Stimulated activated naive CD8-positive, alpha-beta T cell treated with anti-CD3 and anti-CD28 coated beads, Interleukin-15, Interleukin-2, amounts not matched to agents 100 ng/mL and 50 ng/mL, for 24 hours (primary cell): ENCODE data around the gene HYCC2.
"Not testable (repeated sequence)": the region's sequence is repeated elsewhere in the genome, so short reads cannot be mapped to it uniquely, and the experiment has no call there.

Experiments
- H3K27ac Mint-ChIP-seq: one replicate; pipeline ENCODE4 v1.8.0; 2021; ENCODE audit warnings: mild to moderate bottlenecking, mixed read lengths
- H3K27me3 Mint-ChIP-seq: one replicate; pipeline ENCODE4 v1.8.0; 2021; ENCODE audit warnings: mixed read lengths
- H3K36me3 Mint-ChIP-seq: one replicate; pipeline ENCODE4 v1.8.0; 2021; ENCODE audit warnings: low read depth, mixed read lengths
- H3K4me1 Mint-ChIP-seq: one replicate; pipeline ENCODE4 v1.8.0; 2021; ENCODE audit warnings: low read depth, mixed read lengths
- H3K4me3 Mint-ChIP-seq: one replicate; pipeline ENCODE4 v1.8.0; 2021; ENCODE audit warnings: mild to moderate bottlenecking, mixed read lengths
- H3K9me3 Mint-ChIP-seq: one replicate; pipeline ENCODE4 v1.8.0; 2021; ENCODE audit warnings: mixed read lengths

Gene HYCC2

DNA sequence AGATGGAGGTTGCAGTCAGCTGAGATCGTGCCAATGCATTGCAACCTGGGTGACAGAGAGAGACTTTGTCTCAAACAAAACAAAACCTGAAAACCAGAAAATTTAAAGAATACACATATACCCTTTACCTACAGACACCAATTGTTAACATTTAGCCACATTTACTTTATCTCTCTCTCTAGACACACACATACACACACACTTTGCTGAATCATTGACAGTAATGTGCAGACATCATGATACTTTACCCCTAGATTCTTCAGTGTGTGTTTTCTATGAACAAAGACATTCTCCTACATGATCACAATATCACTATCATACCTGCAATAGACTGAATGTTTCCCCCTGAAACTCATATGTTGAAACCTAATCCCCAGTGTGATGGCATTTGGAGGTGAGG, 34.3 kb upstream of the HYCC2 start:
- Mint-ChIP-seq H3K36me3 (peaks cover 5% of the 10 kb centered on the region), H3K4me1 (no peaks in the 10 kb centered on the region), H3K9me3 (peaks cover 3% of the 10 kb centered on the region), H3K27me3 (no peaks in the 10 kb centered on the region), H3K27ac (no peak overlapping the region), H3K4me3 (no peak overlapping the region)

DNA sequence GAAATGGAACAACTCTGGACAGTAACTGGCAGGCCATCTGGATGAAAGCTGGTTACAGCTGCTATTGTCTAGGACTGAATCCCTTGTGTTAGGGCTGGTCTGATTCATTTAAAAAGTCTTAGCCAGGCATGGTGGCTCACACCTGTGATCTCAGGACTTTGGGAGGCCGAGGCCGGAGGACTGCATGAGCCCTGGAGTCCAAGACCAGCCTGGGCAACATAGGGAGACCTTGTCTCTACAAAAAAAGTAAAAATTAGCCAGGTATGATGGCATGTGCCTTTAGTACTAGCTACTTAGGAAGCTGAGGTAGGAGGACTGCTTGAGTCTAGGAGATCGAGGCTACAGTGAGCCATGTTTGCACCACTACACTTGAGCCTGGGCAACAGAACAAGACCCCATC, 29.0 kb upstream of the HYCC2 start:
- H3K4me3 Mint-ChIP-seq = no peak overlapping the region
- no peaks in the 10 kb centered on the region for H3K9me3 Mint-ChIP-seq
- no peaks in the 10 kb centered on the region for H3K27me3 Mint-ChIP-seq

DNA sequence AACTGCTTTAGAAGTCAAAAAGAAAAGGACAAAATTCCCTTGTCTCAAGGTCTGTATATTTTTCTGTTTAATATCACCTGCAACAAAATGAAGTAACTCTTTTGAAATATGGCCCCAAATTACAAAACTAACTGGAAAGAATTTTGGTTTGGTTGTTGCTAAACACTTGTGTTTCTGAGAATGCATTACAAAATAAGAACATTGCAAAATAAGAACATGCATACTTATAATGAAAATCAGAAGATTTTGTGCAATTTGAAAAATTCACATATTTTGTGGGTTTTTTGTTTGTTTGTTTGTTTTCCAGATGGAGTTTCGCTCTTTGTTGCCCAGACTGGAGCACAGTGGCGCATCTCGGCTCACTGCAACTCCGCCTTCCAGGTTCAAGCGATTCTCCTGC, 22.1 kb upstream of the HYCC2 start:
- Mint-ChIP-seq H3K9me3 (no peaks in the 10 kb centered on the region), H3K4me1 (no peaks in the 10 kb centered on the region), H3K27me3 (no peaks in the 10 kb centered on the region), H3K4me3 (no peak overlapping the region), H3K27ac (no peak overlapping the region), H3K36me3 (peaks cover 10% of the 10 kb centered on the region)

More for the DNA sequence above, 29.0 kb upstream of the HYCC2 start:
- Mint-ChIP-seq H3K36me3 (no peaks in the 10 kb centered on the region), H3K27ac (no peak overlapping the region), H3K4me1 (no peaks in the 10 kb centered on the region)

DNA sequence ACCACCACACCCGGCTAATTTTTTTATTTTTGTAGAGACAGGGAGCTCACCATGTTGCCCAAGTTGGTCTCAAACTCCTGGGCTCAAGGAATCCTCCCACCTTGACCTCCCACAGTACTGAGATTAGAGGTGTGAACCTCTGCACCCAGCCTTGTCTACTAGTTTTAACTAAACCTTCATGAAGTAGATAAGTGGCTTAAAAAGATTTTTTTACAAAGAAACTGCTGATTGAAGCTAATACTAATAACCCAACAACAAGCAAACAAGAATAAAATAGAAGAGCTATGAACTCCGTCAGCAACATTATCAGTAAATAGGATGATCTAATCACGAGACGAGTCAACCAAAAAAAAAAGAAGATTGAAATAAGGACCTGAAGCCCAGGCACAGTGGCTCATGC, 19.1 kb upstream of the HYCC2 start:
- Mint-ChIP-seq H3K36me3 (peaks cover 33% of the 10 kb centered on the region), H3K27ac (no peak overlapping the region), H3K4me1 (no peaks in the 10 kb centered on the region), H3K4me3 (no peak overlapping the region), H3K9me3 (no peaks in the 10 kb centered on the region), H3K27me3 (no peaks in the 10 kb centered on the region)

DNA sequence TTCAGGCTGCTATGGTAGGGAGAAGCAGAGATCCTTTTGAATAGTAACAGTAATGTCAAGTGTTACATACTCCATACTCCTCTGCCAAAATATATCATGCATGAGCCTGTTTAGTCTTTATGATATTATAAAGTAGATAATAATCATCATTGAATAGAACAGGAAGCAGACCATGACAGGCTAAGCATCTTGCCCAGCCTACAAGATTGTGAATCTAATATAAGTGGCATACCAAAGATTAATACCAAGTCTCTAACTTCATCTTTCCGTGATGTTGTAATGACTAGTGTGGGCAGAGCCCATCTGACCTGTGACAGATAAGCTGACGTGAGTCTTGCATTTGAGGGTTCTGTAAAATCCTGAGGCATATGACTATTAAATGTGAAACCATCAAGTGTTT, 13.4 kb upstream of the HYCC2 start:
- peaks cover 8% of the 10 kb centered on the region for H3K4me1 Mint-ChIP-seq

DNA sequence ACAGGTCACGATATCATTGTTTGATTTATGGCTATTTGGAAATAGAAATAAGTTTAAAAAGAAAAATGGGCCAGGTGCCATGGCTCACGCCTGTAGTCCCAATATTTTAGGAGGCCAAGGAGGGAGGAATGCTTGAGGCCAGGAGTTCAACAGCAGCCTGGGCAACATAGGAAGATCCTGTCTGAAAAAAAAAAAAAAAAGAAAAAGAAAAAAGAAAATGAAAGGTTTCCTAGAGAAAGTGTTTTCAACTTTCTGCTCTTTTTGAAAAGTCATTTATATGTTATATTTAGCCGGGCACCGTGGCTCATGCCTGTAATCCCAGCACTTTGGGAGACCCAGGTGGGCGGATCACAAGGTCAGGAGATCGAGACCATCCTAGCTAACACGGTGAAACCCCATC, 3.5 kb upstream of the HYCC2 start:
- H3K36me3 Mint-ChIP-seq = peaks cover 18% of the 10 kb centered on the region
- no peaks in the 10 kb centered on the region for H3K9me3 Mint-ChIP-seq
- no peak overlapping the region for H3K4me3 Mint-ChIP-seq
- H3K27ac Mint-ChIP-seq = no peak overlapping the region
- peaks cover 41% of the 10 kb centered on the region for H3K4me1 Mint-ChIP-seq
- H3K27me3 Mint-ChIP-seq = no peaks in the 10 kb centered on the region

More for the DNA sequence above, 13.4 kb upstream of the HYCC2 start:
- H3K36me3 Mint-ChIP-seq = peaks cover 54% of the 10 kb centered on the region
- peak overlapping the region; percentile 18 for H3K27ac Mint-ChIP-seq
- no peaks in the 10 kb centered on the region for H3K27me3 Mint-ChIP-seq
- no peaks in the 10 kb centered on the region for H3K9me3 Mint-ChIP-seq
- H3K4me3 Mint-ChIP-seq = no peak overlapping the region

DNA sequence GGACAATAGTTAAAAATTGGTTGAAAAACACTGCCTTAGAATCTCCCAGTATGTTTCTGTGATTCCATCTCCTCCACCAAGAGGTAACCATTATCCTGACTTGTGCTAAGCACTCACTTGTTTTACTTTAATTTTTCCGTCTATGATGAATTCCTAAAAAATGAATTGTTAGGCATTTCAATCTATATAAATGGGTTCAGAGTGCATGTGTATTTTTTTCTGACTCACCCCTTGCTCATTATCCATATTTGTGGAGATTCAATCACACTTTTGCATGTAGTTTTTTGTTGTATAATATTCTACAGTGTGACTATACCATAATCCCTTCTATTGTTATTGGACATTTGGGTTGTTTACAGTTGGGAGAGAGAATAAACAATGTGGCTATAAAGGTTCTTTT, 1.6 kb upstream of the HYCC2 start:
- H3K27ac Mint-ChIP-seq = peak overlapping the region; percentile 38

DNA sequence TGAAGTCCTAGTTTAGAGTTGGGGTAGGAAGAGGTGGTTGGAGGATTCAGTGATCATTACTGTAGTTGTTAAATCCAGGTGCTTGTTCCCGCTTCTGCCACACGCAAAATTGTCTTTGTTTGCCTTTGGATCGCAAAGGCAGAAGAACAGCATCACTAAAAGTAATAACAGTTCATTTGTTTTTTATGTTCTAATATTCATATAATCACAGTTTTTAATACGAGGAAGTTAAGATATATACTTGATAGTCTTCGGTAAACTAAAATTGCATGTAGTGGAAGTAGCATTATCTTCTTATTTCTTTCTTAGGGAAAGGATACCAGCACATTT, 695 bp upstream of the HYCC2 start:
- H3K27ac Mint-ChIP-seq = peak overlapping the region; percentile 91
- H3K36me3 Mint-ChIP-seq = peaks cover 11% of the 10 kb centered on the region
- H3K9me3 Mint-ChIP-seq = no peaks in the 10 kb centered on the region
- H3K4me3 Mint-ChIP-seq = peak overlapping the region; percentile 96
- H3K4me1 Mint-ChIP-seq = peaks cover 66% of the 10 kb centered on the region
- H3K27me3 Mint-ChIP-seq = no peaks in the 10 kb centered on the region

More for the DNA sequence above, 1.6 kb upstream of the HYCC2 start:
- Mint-ChIP-seq H3K27me3 (no peaks in the 10 kb centered on the region), H3K4me1 (peaks cover 59% of the 10 kb centered on the region), H3K9me3 (no peaks in the 10 kb centered on the region), H3K4me3 (peak overlapping the region; percentile 96), H3K36me3 (peaks cover 11% of the 10 kb centered on the region)

DNA sequence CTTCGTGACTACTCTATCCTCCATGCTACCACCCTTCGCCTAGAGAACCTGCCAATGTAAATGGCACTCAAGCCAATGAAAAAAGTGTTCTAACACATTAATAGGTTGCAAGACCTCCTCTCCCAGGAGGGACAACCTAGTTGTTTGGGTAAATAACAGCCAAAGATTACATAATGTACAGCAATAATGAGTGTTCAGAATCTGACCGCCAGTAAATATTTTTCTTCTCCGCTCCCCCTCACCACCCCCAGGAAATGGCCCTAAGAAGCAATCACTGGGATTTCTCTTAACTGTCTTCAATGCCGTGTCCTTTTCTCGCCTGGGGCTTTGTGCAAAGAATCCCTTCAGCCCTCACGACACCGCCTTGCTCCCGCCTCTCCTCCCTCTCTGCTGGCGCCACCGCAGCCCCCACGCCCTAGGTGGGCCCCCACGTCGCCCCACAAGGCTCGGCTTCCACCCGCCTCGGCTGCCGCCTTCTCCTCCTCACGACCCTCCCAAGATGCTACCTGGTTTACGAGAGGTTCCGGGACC, 458 bp downstream of the HYCC2 start:
- peak overlapping the region; percentile 96 for H3K4me3 Mint-ChIP-seq
- H3K36me3 Mint-ChIP-seq = peaks cover 11% of the 10 kb centered on the region
- H3K27me3 Mint-ChIP-seq = no peaks in the 10 kb centered on the region
- peaks cover 74% of the 10 kb centered on the region for H3K4me1 Mint-ChIP-seq
- H3K9me3 Mint-ChIP-seq = no peaks in the 10 kb centered on the region
- peak overlapping the region; percentile 91 for H3K27ac Mint-ChIP-seq

DNA sequence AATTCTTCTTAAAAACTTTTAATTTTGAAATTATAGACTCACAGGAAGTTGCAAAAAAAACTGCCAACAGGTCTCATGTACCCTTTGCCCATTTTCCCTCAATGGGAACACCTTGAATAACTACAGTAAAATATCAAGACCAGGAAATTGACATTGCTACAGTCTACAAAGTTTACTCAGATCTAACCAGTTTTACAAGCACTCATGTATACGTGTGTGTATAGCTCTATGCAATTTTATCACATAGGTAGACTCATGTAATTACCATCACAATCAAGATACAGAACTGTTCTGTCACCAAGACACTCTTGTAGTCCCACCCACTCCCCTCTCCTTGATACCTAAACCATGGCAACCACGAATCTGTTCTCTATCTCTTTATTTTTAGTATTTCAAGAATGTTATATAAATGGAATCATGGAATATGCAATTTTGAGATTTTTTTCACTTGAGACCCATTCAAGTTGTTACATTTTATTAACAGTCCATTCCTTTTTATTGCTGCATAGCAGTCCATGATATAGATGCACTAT, 6.6 kb downstream of the HYCC2 start:
- H3K9me3 Mint-ChIP-seq = peaks cover 9% of the 10 kb centered on the region
- H3K27ac Mint-ChIP-seq = peak overlapping the region; percentile 51
- no peak overlapping the region for H3K4me3 Mint-ChIP-seq
- peaks cover 27% of the 10 kb centered on the region for H3K36me3 Mint-ChIP-seq
- peaks cover 4% of the 10 kb centered on the region for H3K27me3 Mint-ChIP-seq
- H3K4me1 Mint-ChIP-seq = peaks cover 70% of the 10 kb centered on the region

DNA sequence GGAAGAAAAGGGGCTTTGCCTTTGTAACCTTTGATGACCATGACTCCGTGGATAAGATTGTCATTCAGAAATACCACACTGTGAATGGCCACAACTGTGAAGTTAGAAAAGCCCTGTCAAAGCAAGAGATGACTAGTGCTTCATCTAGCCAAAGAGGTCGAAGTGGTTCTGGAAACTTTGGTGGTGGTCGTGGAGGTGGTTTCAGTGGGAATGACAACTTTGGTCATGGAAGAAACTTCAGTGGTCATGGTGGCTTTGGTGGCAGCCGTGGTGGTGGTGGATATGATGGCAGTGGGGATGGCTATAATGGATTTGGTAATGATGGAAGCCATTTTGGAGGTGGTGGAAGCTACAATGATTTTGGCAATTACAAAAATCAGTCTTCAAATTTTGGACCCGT, 8.0 kb downstream of the HYCC2 start:
- H3K9me3 Mint-ChIP-seq, H3K27me3 Mint-ChIP-seq: not testable (repeated sequence)
- Mint-ChIP-seq H3K4me1 (peaks cover 69% of the 10 kb centered on the region), H3K36me3 (peaks cover 34% of the 10 kb centered on the region), H3K27ac (peak overlapping the region; percentile 100), H3K4me3 (peak overlapping the region; percentile 83)

DNA sequence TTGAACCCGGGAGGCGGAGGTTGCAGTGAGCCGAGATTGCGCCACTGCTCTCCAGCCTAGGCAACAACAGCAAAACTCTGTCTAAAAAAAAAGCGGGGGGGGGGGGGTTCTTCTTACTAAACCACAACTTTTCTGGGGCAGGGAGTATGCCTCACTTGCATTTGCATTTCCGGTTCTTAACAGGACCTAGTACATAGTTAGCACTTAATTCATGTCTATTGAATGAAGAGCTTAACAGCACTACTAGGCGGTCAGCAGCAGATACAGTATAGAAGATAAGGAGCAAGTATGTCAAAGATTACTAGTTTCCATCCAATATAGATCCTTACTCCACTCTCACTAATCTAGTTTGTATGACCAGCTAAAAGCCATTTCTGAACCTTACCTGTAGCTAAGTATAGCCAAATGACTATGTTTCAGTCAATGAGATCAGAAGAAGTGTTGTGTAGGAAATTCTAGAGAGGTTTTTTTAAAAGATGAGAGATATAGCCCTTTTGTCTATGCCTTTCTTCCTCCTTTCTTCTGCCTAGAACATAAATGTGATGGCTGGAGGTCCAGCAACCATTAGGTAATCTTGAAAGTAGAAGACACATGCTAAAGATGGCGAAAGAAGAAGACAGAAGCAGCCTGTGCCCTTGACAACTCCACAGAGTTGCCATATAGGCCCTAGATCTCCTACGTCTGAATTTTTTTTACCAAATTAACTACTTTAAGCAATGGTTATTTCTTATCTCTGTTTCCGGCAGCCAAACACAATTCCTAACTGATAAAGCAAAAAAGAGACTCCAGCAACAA, 11.3 kb downstream of the HYCC2 start:
- Mint-ChIP-seq H3K4me3 (no peak overlapping the region), H3K9me3 (peaks cover 9% of the 10 kb centered on the region), H3K36me3 (peaks cover 39% of the 10 kb centered on the region), H3K4me1 (peaks cover 55% of the 10 kb centered on the region), H3K27me3 (peaks cover 4% of the 10 kb centered on the region), H3K27ac (no peak overlapping the region)

DNA sequence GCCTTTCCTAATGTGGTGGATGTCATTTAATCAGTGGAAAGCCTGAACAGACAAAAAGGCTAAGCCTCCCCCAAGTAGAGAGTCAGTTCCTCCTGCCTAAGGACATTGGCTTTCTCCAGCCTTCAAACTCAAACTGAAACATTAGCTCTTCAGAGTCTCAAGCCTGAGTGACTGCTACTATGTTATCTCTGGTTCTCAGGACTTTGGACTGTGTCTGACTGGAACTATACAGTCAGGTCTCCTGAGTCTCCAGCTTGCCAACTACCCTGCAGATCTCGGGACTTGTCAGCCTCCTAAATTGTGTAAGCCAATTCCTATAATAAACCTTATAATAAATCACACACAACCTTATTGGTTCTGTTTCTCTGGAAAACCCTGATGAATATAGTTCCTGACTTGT, 12.6 kb downstream of the HYCC2 start:
- peaks cover 48% of the 10 kb centered on the region for H3K4me1 Mint-ChIP-seq
- H3K9me3 Mint-ChIP-seq = peaks cover 9% of the 10 kb centered on the region
- H3K27ac Mint-ChIP-seq = no peak overlapping the region
- no peak overlapping the region for H3K4me3 Mint-ChIP-seq
- peaks cover 4% of the 10 kb centered on the region for H3K27me3 Mint-ChIP-seq
- peaks cover 40% of the 10 kb centered on the region for H3K36me3 Mint-ChIP-seq

DNA sequence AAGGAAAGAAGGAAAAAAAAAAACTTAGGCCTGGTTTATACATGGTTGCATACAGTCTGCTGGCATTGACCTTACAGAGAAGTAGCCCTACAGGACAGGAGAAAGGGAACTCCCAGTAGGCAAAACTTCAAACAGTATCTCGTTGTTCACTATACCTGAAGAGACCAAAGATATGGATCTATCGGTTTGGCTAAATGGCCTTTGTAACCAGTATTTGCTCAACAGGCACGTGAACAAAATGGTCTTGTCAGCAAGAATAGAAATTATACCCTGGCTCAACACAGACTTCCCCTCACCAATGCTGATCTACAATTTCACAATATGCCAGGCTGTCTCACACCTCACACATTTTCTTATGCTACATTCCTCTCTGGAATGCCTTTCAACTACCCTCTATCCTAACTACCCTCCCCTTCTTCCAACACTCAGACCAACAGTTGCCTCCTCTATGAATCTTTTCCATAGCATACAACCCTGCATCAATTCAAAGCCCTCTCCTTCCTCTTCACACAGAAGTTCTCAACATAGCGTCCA, 13.7 kb downstream of the HYCC2 start:
- Mint-ChIP-seq H3K27ac (no peak overlapping the region), H3K4me3 (no peak overlapping the region), H3K4me1 (peaks cover 36% of the 10 kb centered on the region)

DNA sequence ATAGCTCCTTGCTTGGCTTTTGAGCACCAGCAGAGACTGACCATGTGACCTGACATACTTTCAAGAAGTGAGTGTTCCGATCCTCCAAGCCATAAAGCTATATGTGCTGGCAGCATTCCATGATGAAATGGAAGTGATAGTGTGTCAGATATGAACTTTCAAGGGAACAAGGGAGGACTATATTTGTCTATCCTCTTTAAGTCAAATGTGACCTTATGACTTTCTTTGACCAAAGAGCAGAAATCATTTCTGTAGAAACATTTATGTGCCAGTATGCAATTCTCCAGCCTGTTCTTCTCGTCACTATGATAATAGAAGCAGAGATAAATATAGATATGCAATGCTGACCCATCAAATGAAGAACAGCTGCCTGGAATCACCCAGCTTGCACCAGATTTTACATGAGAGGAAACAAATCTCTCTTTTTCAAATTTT, 14.4 kb downstream of the HYCC2 start:
- Mint-ChIP-seq H3K27me3 (no peaks in the 10 kb centered on the region), H3K36me3 (peaks cover 36% of the 10 kb centered on the region), H3K27ac (no peak overlapping the region), H3K4me1 (peaks cover 35% of the 10 kb centered on the region), H3K4me3 (no peak overlapping the region), H3K9me3 (no peaks in the 10 kb centered on the region)

More for the DNA sequence above, 13.7 kb downstream of the HYCC2 start:
- H3K9me3 Mint-ChIP-seq = no peaks in the 10 kb centered on the region
- peaks cover 36% of the 10 kb centered on the region for H3K36me3 Mint-ChIP-seq
- no peaks in the 10 kb centered on the region for H3K27me3 Mint-ChIP-seq
